GM18502 (cell line): ENCODE results near the gene NOP9.

Source experiments
- ATAC-seq: cut with Tn5 transposase; IDR thresholded peaks from one replicate; pipeline ENCODE4 v1.9.1; 2021; ENCODE audit warnings: mild to moderate bottlenecking; ENCODE audit not compliant: unreplicated experiment, poor library complexity

Gene NOP9

DNA sequence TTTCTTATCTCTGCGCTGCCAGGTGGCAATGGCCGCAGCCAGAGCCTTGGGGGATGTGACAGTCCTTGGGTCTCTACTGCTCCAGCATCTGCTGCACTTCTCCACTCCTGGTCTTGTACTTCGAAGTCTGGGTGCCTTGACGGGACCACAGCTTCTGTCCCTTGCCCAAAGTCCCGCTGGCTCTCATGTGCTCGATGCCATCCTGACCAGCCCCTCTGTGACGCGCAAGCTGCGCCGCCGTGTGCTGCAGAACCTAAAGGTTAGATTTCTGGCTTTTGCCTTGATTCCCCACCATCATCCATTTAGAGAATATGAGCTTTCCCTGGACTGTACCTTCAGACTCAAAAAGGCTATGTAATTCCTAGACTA, 4.4 kb downstream of the NOP9 start:
- no peak for ATAC-seq

- ATAC-seq: no peak
Observed at GRCh38 chr14:24307156-24307574, 7.5 kb downstream of the NOP9 start.

DNA sequence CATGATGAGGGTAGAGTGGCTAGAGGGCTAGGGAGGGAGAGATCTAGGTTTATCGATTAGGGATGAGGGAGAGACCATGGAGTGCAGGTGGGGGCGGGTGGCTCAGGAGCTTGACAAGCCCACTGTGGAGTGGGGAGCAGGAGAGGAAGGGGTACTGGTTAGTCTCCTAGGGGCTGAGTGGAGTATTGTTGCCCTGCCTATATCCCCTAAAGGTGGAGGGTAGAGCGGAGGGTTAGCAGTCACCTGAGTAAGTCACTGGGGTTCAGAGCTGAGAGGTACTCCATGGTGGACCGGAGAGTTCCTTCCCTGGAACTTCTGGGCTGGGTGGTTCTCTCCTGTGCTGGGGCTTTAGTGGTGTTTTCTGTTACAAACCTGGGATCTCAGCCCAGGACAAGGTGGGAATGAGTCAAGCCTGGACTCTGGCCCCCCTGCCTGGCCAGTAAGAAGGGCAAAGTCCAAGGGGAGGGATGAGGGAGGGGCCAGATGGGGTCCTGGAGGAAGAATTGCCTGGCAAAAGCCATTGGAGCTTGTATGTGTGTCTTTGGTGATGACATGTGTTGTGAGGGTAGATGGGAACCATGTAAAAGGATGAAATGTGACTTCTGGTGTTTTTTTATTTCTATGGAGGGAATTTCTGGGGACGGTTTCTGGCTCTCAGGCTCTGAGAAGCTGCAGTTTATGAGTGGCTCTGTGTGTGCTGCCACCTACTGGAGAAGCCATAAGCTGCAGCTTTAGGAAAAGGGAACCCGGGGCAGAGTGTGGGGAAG, 8.1 kb downstream of the NOP9 start, which contains the start of gene CIDEB:
Gene CIDEB (minus strand): TSS at position 403 of the 767 bp plus-strand sequence. CDS start 119 bp downstream, at position 284.
- ATAC-seq: peak; percentile 31

DNA sequence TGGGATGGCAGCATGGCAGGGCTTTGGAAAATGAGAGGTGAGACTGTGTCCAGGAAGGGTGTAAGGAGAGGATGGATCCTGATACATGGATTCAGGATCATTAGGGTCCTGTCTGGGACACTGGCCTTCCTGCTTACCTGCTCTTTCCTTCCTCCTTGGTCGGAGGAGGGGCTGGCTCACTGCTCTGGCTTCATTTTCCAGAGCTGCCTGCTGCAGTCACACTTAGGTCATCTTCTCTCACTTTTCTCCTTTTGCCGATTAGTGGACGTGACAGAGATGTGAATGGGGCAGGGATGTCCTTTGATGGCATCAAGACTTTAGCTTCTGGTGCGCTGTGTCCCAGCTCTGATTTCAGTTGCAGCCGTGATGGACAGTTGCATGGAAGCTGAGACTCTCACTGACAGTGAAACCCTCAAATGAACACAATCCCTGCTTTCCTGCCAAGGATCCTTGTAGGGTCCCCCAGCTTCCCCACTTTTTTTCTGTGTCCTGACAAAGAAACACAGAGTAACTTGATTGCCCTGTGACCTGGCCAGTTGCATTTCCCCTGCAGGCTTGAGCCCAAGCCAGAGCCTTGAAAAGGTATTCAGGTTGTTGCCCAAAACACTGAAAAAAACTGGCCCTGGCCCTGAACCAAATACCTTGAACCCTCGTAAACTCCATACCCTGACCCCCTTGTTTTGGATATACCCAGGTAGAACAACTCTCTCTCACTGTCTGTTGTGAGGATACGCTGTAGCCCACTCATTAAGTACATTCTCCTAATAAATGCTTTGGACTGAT, 8.9 kb downstream of the NOP9 start:
- ATAC-seq: no peak

- no peak for ATAC-seq
Observed at GRCh38 chr14:24309538-24310264, 10.1 kb downstream of the NOP9 start, which contains the start of gene LTB4R2. Gene LTB4R2 (plus strand): TSS chr14:24310140. CDS start chr14:24310665, 525 bp downstream.

DNA sequence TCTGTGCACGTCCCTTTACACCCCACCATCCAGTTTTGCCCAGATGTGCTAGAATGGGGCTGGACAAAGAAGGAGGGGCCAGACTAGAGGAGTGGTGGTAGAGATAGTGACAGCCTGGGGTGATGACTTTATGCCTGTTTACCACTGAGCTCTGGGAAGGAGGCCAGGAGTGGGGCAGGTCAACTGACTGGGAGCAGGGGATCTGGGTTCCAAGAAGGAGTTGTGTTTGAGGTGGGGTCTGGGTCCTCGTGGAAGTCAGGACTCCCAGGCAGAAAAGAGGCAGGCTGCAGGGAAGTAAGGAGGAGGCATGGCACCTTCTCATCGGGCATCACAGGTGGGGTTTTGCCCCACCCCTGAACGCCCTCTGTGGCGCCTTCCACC, 10.6 kb downstream of the NOP9 start:
- no peak for ATAC-seq

- ATAC-seq: peak; percentile 72
Observed at GRCh38 chr14:24310646-24311604, 11.3 kb downstream of the NOP9 start, which contains the start of gene LTB4R. Gene LTB4R (plus strand): TSS chr14:24311502. CDS start chr14:24315652, 4,150 bp downstream.

GRCh38 chr14:24311837-24312615, 12.4 kb downstream of the NOP9 start:
- no peak for ATAC-seq

- ATAC-seq: no peak
Observed at GRCh38 chr14:24312736-24313507, 13.3 kb downstream of the NOP9 start.

- no peak for ATAC-seq
Observed at GRCh38 chr14:24313913-24314312, 14.3 kb downstream of the NOP9 start.

GRCh38 chr14:24314377-24315193, 14.9 kb downstream of the NOP9 start:
- ATAC-seq: no peak

GRCh38 chr14:24315243-24315806, 15.7 kb downstream of the NOP9 start:
- ATAC-seq: no peak

DNA sequence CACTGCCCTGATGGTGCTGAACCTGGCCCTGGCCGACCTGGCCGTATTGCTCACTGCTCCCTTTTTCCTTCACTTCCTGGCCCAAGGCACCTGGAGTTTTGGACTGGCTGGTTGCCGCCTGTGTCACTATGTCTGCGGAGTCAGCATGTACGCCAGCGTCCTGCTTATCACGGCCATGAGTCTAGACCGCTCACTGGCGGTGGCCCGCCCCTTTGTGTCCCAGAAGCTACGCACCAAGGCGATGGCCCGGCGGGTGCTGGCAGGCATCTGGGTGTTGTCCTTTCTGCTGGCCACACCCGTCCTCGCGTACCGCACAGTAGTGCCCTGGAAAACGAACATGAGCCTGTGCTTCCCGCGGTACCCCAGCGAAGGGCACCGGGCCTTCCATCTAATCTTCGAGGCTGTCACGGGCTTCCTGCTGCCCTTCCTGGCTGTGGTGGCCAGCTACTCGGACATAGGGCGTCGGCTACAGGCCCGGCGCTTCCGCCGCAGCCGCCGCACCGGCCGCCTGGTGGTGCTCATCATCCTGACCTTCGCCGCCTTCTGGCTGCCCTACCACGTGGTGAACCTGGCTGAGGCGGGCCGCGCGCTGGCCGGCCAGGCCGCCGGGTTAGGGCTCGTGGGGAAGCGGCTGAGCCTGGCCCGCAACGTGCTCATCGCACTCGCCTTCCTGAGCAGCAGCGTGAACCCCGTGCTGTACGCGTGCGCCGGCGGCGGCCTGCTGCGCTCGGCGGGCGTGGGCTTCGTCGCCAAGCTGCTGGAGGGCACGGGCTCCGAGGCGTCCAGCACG, 16.4 kb downstream of the NOP9 start:
- ATAC-seq: no peak

DNA sequence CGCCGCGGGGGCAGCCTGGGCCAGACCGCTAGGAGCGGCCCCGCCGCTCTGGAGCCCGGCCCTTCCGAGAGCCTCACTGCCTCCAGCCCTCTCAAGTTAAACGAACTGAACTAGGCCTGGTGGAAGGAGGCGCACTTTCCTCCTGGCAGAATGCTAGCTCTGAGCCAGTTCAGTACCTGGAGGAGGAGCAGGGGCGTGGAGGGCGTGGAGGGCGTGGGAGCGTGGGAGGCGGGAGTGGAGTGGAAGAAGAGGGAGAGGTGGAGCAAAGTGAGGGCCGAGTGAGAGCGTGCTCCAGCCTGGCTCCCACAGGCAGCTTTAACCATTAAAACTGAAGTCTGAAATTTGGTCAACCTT, 16.9 kb downstream of the NOP9 start:
- no peak for ATAC-seq

DNA sequence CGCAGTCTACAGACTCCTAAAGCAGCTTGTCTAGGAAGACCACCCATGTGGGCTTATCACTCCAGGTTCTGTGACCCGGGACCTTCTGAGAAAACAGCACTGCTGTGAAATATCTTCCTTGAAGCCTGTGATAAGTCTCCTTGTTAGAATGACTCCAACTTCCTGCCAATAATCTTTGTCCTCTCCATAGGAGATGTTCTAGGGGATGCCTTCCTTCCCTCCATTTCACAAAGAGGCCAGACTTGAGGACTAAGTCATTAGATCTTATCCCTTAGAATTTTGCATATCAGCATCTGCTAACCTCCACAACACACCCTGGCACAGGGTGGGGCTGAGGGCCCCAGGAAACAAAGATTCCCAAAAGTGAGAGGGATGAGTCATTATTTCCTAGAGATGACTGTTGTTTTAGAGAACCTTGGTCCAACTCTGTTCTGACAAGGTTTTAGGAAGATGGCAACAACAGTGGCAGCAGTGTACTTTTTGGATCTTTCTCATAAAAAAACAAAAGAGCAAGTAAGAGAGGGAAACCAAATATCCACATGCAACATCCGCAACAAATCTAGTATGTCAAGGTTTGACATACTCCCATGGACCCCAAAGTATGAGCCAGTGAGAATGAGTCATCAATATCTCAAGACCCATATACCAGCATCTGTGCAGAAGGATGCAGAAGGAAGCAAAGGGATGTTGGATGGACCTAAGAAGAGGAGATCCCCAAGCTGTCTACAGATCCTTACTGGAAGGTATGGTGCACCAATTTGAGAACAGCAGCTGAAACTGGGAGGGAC, 17.7 kb downstream of the NOP9 start:
- no peak for ATAC-seq
